H9 (cell line): Measurements from ENCODE around the gene BUB1. TPM values are rescaled to one million over a fixed set of nuclear protein-coding genes. Genes with fewer than 3 reads are reported as not detected.

ENCODE experiments used
- DNase-seq: peaks from one replicate; pipeline ENCODE4 v3.0.0-alpha.2; 2017
- H2AFZ ChIP-seq: one replicate; pipeline ENCODE4 v1.6.1; 2013; ENCODE audit warnings: mild to moderate bottlenecking, low read length, control low read depth, moderate library complexity
- H2AK5ac ChIP-seq: 2 replicates; pipeline ENCODE4 v1.6.1; 2013; ENCODE audit warnings: low read length, control low read depth, mixed read lengths; ENCODE audit not compliant: insufficient read length
- H2BK120ac ChIP-seq: one replicate; pipeline ENCODE4 v1.6.1; 2013; ENCODE audit warnings: low read depth, mild to moderate bottlenecking, low read length, control low read depth, inconsistent platforms; ENCODE audit not compliant: poor library complexity, severe bottlenecking
- H2BK12ac ChIP-seq: 2 replicates; pipeline ENCODE4 v1.6.1; 2013; ENCODE audit warnings: low read length, control low read depth, mixed read lengths, low read depth; ENCODE audit not compliant: insufficient read length
- H2BK15ac ChIP-seq: 2 replicates; pipeline ENCODE4 v1.6.1; 2013; ENCODE audit warnings: low read depth, low read length, control low read depth
- H2BK20ac ChIP-seq: one replicate; pipeline ENCODE4 v1.6.1; 2013; ENCODE audit warnings: low read depth, mild to moderate bottlenecking, low read length, control low read depth, inconsistent platforms; ENCODE audit not compliant: poor library complexity, severe bottlenecking
- H2BK5ac ChIP-seq: 2 replicates; pipeline ENCODE4 v1.6.1; 2013; ENCODE audit warnings: low read length, control low read depth, mixed read lengths; ENCODE audit not compliant: insufficient read length
- H3K14ac ChIP-seq: 2 replicates; pipeline ENCODE4 v1.6.1; 2013; ENCODE audit warnings: low read length, control low read depth; ENCODE audit not compliant: insufficient read depth
- H3K18ac ChIP-seq: 2 replicates; pipeline ENCODE4 v1.6.1; 2013; ENCODE audit warnings: low read depth, mild to moderate bottlenecking, mixed read lengths, low read length, control low read depth; ENCODE audit not compliant: insufficient read length
- H3K23ac ChIP-seq: 2 replicates; pipeline ENCODE4 v1.6.1; 2013; ENCODE audit warnings: low read length, control low read depth, mixed read lengths, low read depth; ENCODE audit not compliant: insufficient read length
- H3K23me2 ChIP-seq: 2 replicates; pipeline ENCODE4 v1.6.1; 2013; ENCODE audit warnings: low read depth, mild to moderate bottlenecking, mixed read lengths, low read length, control low read depth; ENCODE audit not compliant: insufficient read length, poor library complexity, severe bottlenecking
- H3K27ac ChIP-seq: 2 replicates; pipeline ENCODE4 v1.5.1; 2013; ENCODE audit warnings: low read length, control low read depth, mixed read lengths, low read depth; ENCODE audit not compliant: insufficient read length
- H3K27me3 ChIP-seq: 2 replicates; pipeline ENCODE4 v1.6.1; 2013; ENCODE audit warnings: low read length, control low read depth, inconsistent platforms; ENCODE audit not compliant: insufficient read depth
- H3K4ac ChIP-seq: 2 replicates; pipeline ENCODE4 v1.6.1; 2013; ENCODE audit warnings: low read depth, mild to moderate bottlenecking, control low read depth, inconsistent platforms, low read length, moderate library complexity
- H3K4me1 ChIP-seq: 2 replicates; pipeline ENCODE4 v1.6.1; 2013; ENCODE audit warnings: low read length, control low read depth, inconsistent platforms; ENCODE audit not compliant: insufficient read depth
- H3K4me2 ChIP-seq: 2 replicates; pipeline ENCODE4 v1.6.1; 2013; ENCODE audit warnings: low read length, control low read depth, mixed read lengths; ENCODE audit not compliant: insufficient read length, insufficient read depth
- H3K56ac ChIP-seq: 2 replicates; pipeline ENCODE4 v1.6.1; 2013; ENCODE audit warnings: low read depth, mild to moderate bottlenecking, mixed read lengths, low read length, control low read depth; ENCODE audit not compliant: insufficient read length
- H3K79me1 ChIP-seq: 2 replicates; pipeline ENCODE4 v1.6.1; 2013; ENCODE audit warnings: low read depth, mild to moderate bottlenecking, moderate library complexity, low read length, control low read depth, inconsistent platforms; ENCODE audit not compliant: insufficient read depth, poor library complexity, severe bottlenecking
- H3K79me2 ChIP-seq: 2 replicates; pipeline ENCODE4 v1.6.1; 2013; ENCODE audit warnings: low read length, control low read depth, inconsistent platforms; ENCODE audit not compliant: insufficient read depth
- H3K9ac ChIP-seq: 2 replicates; pipeline ENCODE4 v1.6.1; 2013; ENCODE audit warnings: low read length, control low read depth, mixed read lengths; ENCODE audit not compliant: insufficient read length; ENCODE audit errors: extremely low read depth
- H3K9me3 ChIP-seq: one replicate; pipeline ENCODE4 v1.6.1; 2013; ENCODE audit warnings: low read depth, low read length, inconsistent platforms; ENCODE audit not compliant: control insufficient read depth
- H3T11ph ChIP-seq: one replicate; pipeline ENCODE4 v1.6.1; 2013; ENCODE audit warnings: mild to moderate bottlenecking, low read length, control low read depth, inconsistent platforms
- H4K20me1 ChIP-seq: one replicate; pipeline ENCODE4 v1.6.1; 2013; ENCODE audit not compliant: control insufficient read depth, insufficient read length, insufficient read depth
- H4K5ac ChIP-seq: 2 replicates; pipeline ENCODE4 v1.6.1; 2013; ENCODE audit warnings: low read depth, mild to moderate bottlenecking, mixed read lengths, low read length, control low read depth; ENCODE audit not compliant: insufficient read length
- H4K8ac ChIP-seq: replicated peaks from 2 replicates; pipeline ENCODE4 v1.6.1; 2013; ENCODE audit warnings: low read length, control low read depth, mixed read lengths, low read depth; ENCODE audit not compliant: insufficient read length
- H4K91ac ChIP-seq: 2 replicates; pipeline ENCODE4 v1.6.1; 2013; ENCODE audit warnings: low read depth, mild to moderate bottlenecking, moderate library complexity, mixed read lengths, low read length, control low read depth; ENCODE audit not compliant: insufficient read length
- H3K27ac Mint-ChIP-seq, 3 experiments: 2 replicates in 2 of 3; 3 replicates in 1 of 3; pipeline ENCODE4 v1.8.0; 2020 to 2021; ENCODE audit warnings: mixed read lengths in 3 of 3, mild to moderate bottlenecking in 1 of 3, moderate library complexity in 1 of 3
- H3K27me3 Mint-ChIP-seq: 2 replicates; pipeline ENCODE4 v1.8.0; 2021; ENCODE audit warnings: low read depth, mild to moderate bottlenecking, moderate library complexity, mixed read lengths
- H3K36me3 Mint-ChIP-seq, 3 experiments: 2 replicates in 2 of 3; 3 replicates in 1 of 3; pipeline ENCODE4 v1.8.0; 2020 to 2021; ENCODE audit warnings: low read depth in 3 of 3, mixed read lengths in 3 of 3; ENCODE audit not compliant: insufficient read depth in 1 of 3
- H3K4me1 Mint-ChIP-seq, 2 experiments: 2 replicates each; pipeline ENCODE4 v1.8.0; 2020; ENCODE audit warnings: mixed read lengths in 2 of 2
- H3K4me3 Mint-ChIP-seq, 2 experiments: 2 replicates in 1 of 2; 3 replicates in 1 of 2; pipeline ENCODE4 v1.8.0; 2020 to 2021; ENCODE audit warnings: mild to moderate bottlenecking in 2 of 2, mixed read lengths in 2 of 2, moderate library complexity in 1 of 2
- H3K9me3 Mint-ChIP-seq, 2 experiments: 2 replicates in 1 of 2; 3 replicates in 1 of 2; pipeline ENCODE4 v1.8.0; 2020; ENCODE audit warnings: mild to moderate bottlenecking in 2 of 2, mixed read lengths in 2 of 2, moderate library complexity in 1 of 2
- CTCF ChIP-seq: fragments of 200-600 bp; sonication (generic); conservative IDR thresholded peaks from 3 replicates; pipeline ENCODE4 v1.8.0; 2021; ENCODE audit warnings: antibody characterized with exemption, mild to moderate bottlenecking
- WGBS: extraction: QIAGEN DNeasy Blood & Tissue Kit; methylation state at CpG from one replicate; pipeline ENCODE4 v1.1.7; 2013; ENCODE audit warnings: missing lambda C conversion rate, low lambda C conversion rate, mixed read lengths; ENCODE audit not compliant: insufficient read length; ENCODE audit errors: extremely low coverage; 5-methylcytosine and 5-hydroxymethylcytosine counted together
- total RNA-seq: library from RNA; stranded (reverse); gene quantifications from 2 replicates; pipeline ENCODE4 v1.2.1, GENCODE V29; 2021

BUB1 gene
- total RNA-seq, 1 experiment from 2014 or later, result 144 TPM

- Histone ChIP-seq H3K56ac (no peak overlapping the region), H2AFZ (no peak overlapping the region), H2BK120ac (no peak overlapping the region), H3K27ac (no peak overlapping the region), H3K23me2 (no peaks in the 10 kb centered on the region), H3K4ac (no peak overlapping the region), H4K20me1 (no peaks in the 10 kb centered on the region), H3K79me2 (no peaks in the 10 kb centered on the region), H3K27me3 (no peaks in the 10 kb centered on the region), H2BK15ac (no peak overlapping the region), H3K18ac (no peak overlapping the region), H3K14ac (no peak overlapping the region), H2BK20ac (no peak overlapping the region), H3K23ac (no peak overlapping the region), H2BK12ac (no peak overlapping the region), H3K9ac (no peak overlapping the region), H3K9me3 (no peaks in the 10 kb centered on the region), H4K8ac (no peak overlapping the region), H2BK5ac (no peak overlapping the region), H4K5ac (no peak overlapping the region), H3T11ph (no peak overlapping the region), H3K4me1 (no peaks in the 10 kb centered on the region), H3K79me1 (no peaks in the 10 kb centered on the region), H4K91ac (no peak overlapping the region), H2AK5ac (no peak overlapping the region), H3K4me2 (no peak overlapping the region)
- no peak for TF ChIP-seq CTCF
- peaks cover 0 to 12% of the 10 kb centered on the region in 2 experiments; a peak in 1 of 4 replicates for H3K4me1 Mint-ChIP-seq
- DNase-seq, result no peak
- no peaks in the 10 kb centered on the region for H3K36me3 Mint-ChIP-seq
- no peaks in the 10 kb centered on the region for H3K9me3 Mint-ChIP-seq
- WGBS, result no CpG with 5 or more reads among the region's 3 CpGs
- no peak overlapping the region for H3K27ac Mint-ChIP-seq
- peaks cover 3% of the 10 kb centered on the region; the same call in 1 of the 2 replicates for H3K27me3 Mint-ChIP-seq
- no peak overlapping the region for H3K4me3 Mint-ChIP-seq
Measured at GRCh38 chr2:110716959-110717645, 39.2 kb upstream of the BUB1 start.
